Endothelial cell of umbilical vein (primary cell): Measurements from ENCODE around the gene WDR77. TPM values are rescaled to one million over a fixed set of nuclear protein-coding genes. Genes with fewer than 3 reads are reported as not detected.
A peak's percentile ranks its signal among the peaks of the same experiment; 100 is the strongest.

Experiments
- BruUV-seq: library from RNA; stranded (reverse); fragments of 400-500 nt; replicated peaks from 2 replicates; lab custom pipeline; 2021; lab: Mats Ljungman, UMichigan
- CTCF ChIA-PET: fragments of 300-600, 350-600 bp; sonication (Branson Sonifier 250); formaldehyde crosslinking; loops from one replicate; lab custom pipeline; 2021; ENCODE audit warnings: antibody characterized with exemption, inconsistent platforms; lab: Charles Lee
- POLR2A ChIA-PET: fragments of 300-600, 350-600 bp; sonication (Branson Sonifier 250); formaldehyde crosslinking; loops from one replicate; lab custom pipeline; 2021; ENCODE audit warnings: antibody characterized with exemption, inconsistent platforms; lab: Charles Lee
- DNase-seq: peaks from one replicate; pipeline ENCODE4 v3.0.0-alpha.2; 2011; ENCODE audit warnings: low read depth, low spot score
- FAIRE-seq: peaks from 2 replicates; lab custom pipeline; 2011; peaks lifted over from hg19 to GRCh38; lab: Jason Lieb, UNC
- H2AFZ ChIP-seq: 2 replicates; pipeline ENCODE4 v1.6.0; 2012; ENCODE audit warnings: low read depth, low read length, control low read depth, inconsistent platforms
- H3K27ac ChIP-seq: 2 replicates; pipeline ENCODE4 v1.5.1; 2011; ENCODE audit warnings: low read depth, mild to moderate bottlenecking, control low read depth, low read length, moderate library complexity; ENCODE audit not compliant: insufficient read depth
- H3K27me3 ChIP-seq, 2 experiments: 2 replicates each; pipeline versions ENCODE4 v1.6.0 to v1.6.1; 2011; ENCODE audit warnings: low read length in 2 of 2, mixed read lengths in 1 of 2; ENCODE audit not compliant: control insufficient read depth in 2 of 2, insufficient read depth in 2 of 2
- H3K36me3 ChIP-seq, 2 experiments: 2 replicates in 1 of 2; 3 replicates in 1 of 2; pipeline ENCODE4 v1.5.1; 2011; ENCODE audit warnings: low read length in 2 of 2, mild to moderate bottlenecking in 1 of 2, moderate library complexity in 1 of 2; ENCODE audit not compliant: control insufficient read depth in 2 of 2, insufficient read depth in 2 of 2; ENCODE audit errors: extremely low read depth in 1 of 2
- H3K4me1 ChIP-seq: 3 replicates; pipeline ENCODE4 v1.5.1; 2011; ENCODE audit warnings: mild to moderate bottlenecking, low read length; ENCODE audit not compliant: control insufficient read depth, insufficient read depth; ENCODE audit errors: extremely low read depth
- H3K4me2 ChIP-seq: 2 replicates; pipeline ENCODE4 v1.6.1; 2011; ENCODE audit warnings: low read length, control low read depth, mixed read lengths; ENCODE audit not compliant: insufficient read depth
- H3K4me3 ChIP-seq, 3 experiments: fragments of 200-600 bp in 1 of 3; sonication (generic), shearing (Covaris generic) in 1 of 3; replicated peaks in 1 of 3; 2 replicates each; pipeline ENCODE4 v1.5.1; 2011 to 2016; ENCODE audit warnings: control low read depth in 3 of 3, low read length in 3 of 3, mild to moderate bottlenecking in 2 of 3, inconsistent platforms in 1 of 3, low read depth in 1 of 3, moderate library complexity in 1 of 3; ENCODE audit not compliant: insufficient read depth in 1 of 3
- H3K79me2 ChIP-seq: 2 replicates; pipeline ENCODE4 v1.6.0; 2012; ENCODE audit warnings: low read length, inconsistent platforms; ENCODE audit not compliant: control insufficient read depth, insufficient read depth
- H3K9ac ChIP-seq: replicated peaks from 2 replicates; pipeline ENCODE3; 2011; ENCODE audit warnings: low read length, control low read depth; ENCODE audit not compliant: insufficient read depth; ENCODE audit errors: extremely low read depth
- H3K9me1 ChIP-seq: replicated peaks from 3 replicates; pipeline ENCODE4 v1.6.0; 2011; ENCODE audit warnings: mild to moderate bottlenecking, low read length; ENCODE audit not compliant: control insufficient read depth, insufficient read depth; ENCODE audit errors: extremely low read depth
- H3K9me3 ChIP-seq: replicated peaks from 2 replicates; pipeline ENCODE4 v1.5.1; 2012; ENCODE audit warnings: low read length, inconsistent platforms; ENCODE audit not compliant: control insufficient read depth, insufficient read depth
- H4K20me1 ChIP-seq: replicated peaks from 2 replicates; pipeline ENCODE3; 2011; ENCODE audit warnings: mild to moderate bottlenecking, low read length; ENCODE audit not compliant: control insufficient read depth, insufficient read depth; ENCODE audit errors: extremely low read depth
- EZH2 ChIP-seq: IDR thresholded peaks from 2 replicates; pipeline ENCODE4 v1.6.1; 2012; ENCODE audit warnings: borderline replicate concordance, low read depth, mild to moderate bottlenecking, moderate library complexity, low read length, inconsistent platforms; ENCODE audit not compliant: severe bottlenecking
- FOS ChIP-seq: IDR thresholded peaks from 2 replicates; pipeline ENCODE4 v1.6.1; 2011; ENCODE audit warnings: mild to moderate bottlenecking, low read length, moderate library complexity, borderline replicate concordance; ENCODE audit not compliant: insufficient read depth
- GATA2 ChIP-seq: IDR thresholded peaks from 2 replicates; pipeline ENCODE4 v1.7.0; 2011; ENCODE audit warnings: low read depth, mild to moderate bottlenecking, moderate library complexity, mixed read lengths, low read length; ENCODE audit not compliant: insufficient read length, insufficient read depth
- JUN ChIP-seq: IDR thresholded peaks from 2 replicates; pipeline ENCODE4 v1.6.1; 2011; ENCODE audit warnings: borderline replicate concordance, low read depth; ENCODE audit not compliant: insufficient read length, insufficient read depth
- MYC ChIP-seq: IDR thresholded peaks from one replicate; pipeline ENCODE4 v1.6.1; 2011; ENCODE audit warnings: mild to moderate bottlenecking, low read depth, low read length
- POLR2A ChIP-seq: IDR thresholded peaks from 2 replicates; pipeline ENCODE4 v1.6.1; 2012; ENCODE audit warnings: low read depth, mild to moderate bottlenecking, control low read depth, low read length
- POLR2AphosphoS5 ChIP-seq: IDR thresholded peaks from 2 replicates; pipeline ENCODE4 v1.6.1; 2012; ENCODE audit warnings: low read depth, mild to moderate bottlenecking, control low read depth, low read length, moderate library complexity; ENCODE audit not compliant: insufficient read depth
- dilution Hi-C: fragments of 300-500 bp; cut with MboI; formaldehyde crosslinking; loops from one replicate; pipeline ENCODE4 v1.15.0; 2019; ENCODE audit warnings: low sequenced_read_pairs; ENCODE audit not compliant: extremely low pct_ligation_motif_present
- intact Hi-C: fragments of 100-400 bp; cut with micrococcal nuclease; formaldehyde crosslinking; loops from one replicate; pipeline ENCODE4 v1.10.0; 2022
- polyA plus RNA-seq, 4 experiments: library from polyadenylated mRNA; depleted of rRNA in 3 of 4; stranded (reverse) in 3 of 4; unstranded in 1 of 4; fragments of >200 nt; gene quantifications; 2 replicates each; pipeline versions ENCODE4 v1.2.1 to v1.2.3, GENCODE V29; 2011 to 2012; ENCODE audit warnings: missing spikeins in 1 of 4
- total RNA-seq: library from RNA; stranded (reverse); gene quantifications from 2 replicates; pipeline ENCODE4 v1.2.3, GENCODE V29; 2021
- TF ChIP-seq, protein P1 (sequence below): IDR thresholded peaks from 2 replicates; pipeline ENCODE4 v1.6.1; 2011; ENCODE audit not compliant: insufficient read depth, insufficient read length
- TF ChIP-seq, protein P2 (sequence below), 2 donors: IDR thresholded peaks; 1 replicate in 1 of 2; 2 replicates in 1 of 2; pipeline ENCODE4 v1.5.1; 2011; ENCODE audit warnings: low read length in 2 of 2, mild to moderate bottlenecking in 2 of 2, moderate library complexity in 2 of 2, control low read depth in 1 of 2, inconsistent platforms in 1 of 2, low read depth in 1 of 2; ENCODE audit not compliant: insufficient read depth in 1 of 2; ENCODE audit errors: extremely low read depth in 1 of 2

Gene WDR77
- total and polyA plus RNA-seq, 2 donors (not counting 3 experiments of a cell fraction or from before 2014, with no cell fraction given), result 41.3 to 116 TPM

DNA sequence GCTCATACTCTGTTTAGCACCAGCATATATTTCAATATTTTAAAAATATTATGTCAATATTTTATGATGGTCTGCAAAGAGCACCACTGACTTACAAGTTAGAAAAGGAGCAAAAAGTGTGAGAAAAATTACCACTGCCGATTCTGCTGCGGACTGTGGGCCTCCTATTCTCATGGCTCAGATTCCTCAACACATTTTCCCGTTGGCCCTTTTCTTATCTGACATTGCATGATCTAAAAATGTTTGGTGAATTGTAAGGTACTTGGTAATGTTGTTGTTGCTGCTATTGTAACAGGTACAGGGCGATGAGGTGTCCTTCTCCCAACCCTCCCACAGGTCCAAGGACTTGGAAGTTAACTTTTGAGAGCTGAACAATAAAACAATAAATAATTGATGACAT lies 25.5 kb upstream of the WDR77 start:
- no peaks in the 10 kb centered on the region for H4K20me1 ChIP-seq
- H3K4me3 ChIP-seq, result no peak overlapping the region
- H3K27ac ChIP-seq, result no peak overlapping the region
- no peak overlapping the region for H3K9ac ChIP-seq
- TF ChIP-seq MYC, result no peak
- TF ChIP-seq POLR2AphosphoS5, result no peak
- TF ChIP-seq, protein P1, sequence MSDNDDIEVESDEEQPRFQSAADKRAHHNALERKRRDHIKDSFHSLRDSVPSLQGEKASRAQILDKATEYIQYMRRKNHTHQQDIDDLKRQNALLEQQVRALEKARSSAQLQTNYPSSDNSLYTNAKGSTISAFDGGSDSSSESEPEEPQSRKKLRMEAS, result no peak
- H2AFZ ChIP-seq, result peak overlapping the region; percentile 27
- dilution Hi-C loops, result no loop called here
- H3K36me3 ChIP-seq, result no peaks in the 10 kb centered on the region
- peak overlapping the region; percentile 93 for H3K4me2 ChIP-seq
- ChIA-PET POLR2A (interaction anchor here (0.7 kb wide), 1 partner anchor 244 kb away, joined by 4 read pairs; no protein-coding TSS in a partner anchor), CTCF (interaction anchor here (1.0 to 4.1 kb wide), 6 partner anchors 13 to 339 kb away, joined by 3 to 15 read pairs (median 5); no protein-coding TSS in a partner anchor)
- H3K27me3 ChIP-seq, result no peaks in the 10 kb centered on the region
- intact Hi-C loops, result no loop called here
- no peaks in the 10 kb centered on the region for H3K9me1 ChIP-seq
- H3K9me3 ChIP-seq, result no peaks in the 10 kb centered on the region
- H3K4me1 ChIP-seq, result peaks cover 13% of the 10 kb centered on the region
- DNase-seq (no peak), FAIRE-seq (no peak)
- BruUV-seq, result no TSS peak
- H3K79me2 ChIP-seq, result no peaks in the 10 kb centered on the region

DNA sequence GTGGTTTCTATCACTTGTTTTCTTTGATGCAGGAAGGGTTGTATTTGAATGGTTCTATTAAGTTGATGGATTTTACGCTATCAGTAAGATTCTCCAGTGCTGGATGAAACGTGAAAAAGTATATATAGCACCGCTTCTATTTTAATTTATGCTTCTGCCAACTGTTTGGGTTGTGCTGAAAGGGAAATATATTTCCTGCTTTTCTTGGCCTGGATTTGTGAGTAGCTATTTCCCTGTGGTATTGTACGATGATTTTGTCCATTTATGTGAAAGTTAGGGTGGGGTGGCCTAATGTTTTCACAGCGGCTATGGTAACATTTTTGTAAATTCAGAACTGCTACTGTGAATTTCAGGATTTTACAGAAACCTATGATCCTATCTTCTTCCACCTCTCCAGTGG lies 25.1 kb upstream of the WDR77 start:
- peak overlapping the region; percentile 56 for H3K9ac ChIP-seq
- dilution Hi-C loops (no loop called here), intact Hi-C loops (no loop called here)
- ChIA-PET CTCF (interaction anchor here (1.0 to 4.1 kb wide), 6 partner anchors 12 to 340 kb away, joined by 3 to 15 read pairs (median 5); no protein-coding TSS in a partner anchor), POLR2A (no interaction called here)
- no peaks in the 10 kb centered on the region for H3K9me3 ChIP-seq
- BruUV-seq, result no TSS peak
- H3K79me2 ChIP-seq, result no peaks in the 10 kb centered on the region
- DNase-seq (peak; percentile 74), FAIRE-seq (peak; percentile 70)
- no peaks in the 10 kb centered on the region for H3K27me3 ChIP-seq
- no peak overlapping the region for H3K27ac ChIP-seq
- H3K4me2 ChIP-seq, result peak overlapping the region; percentile 93
- H3K4me1 ChIP-seq, result peaks cover 13% of the 10 kb centered on the region
- no peaks in the 10 kb centered on the region for H3K36me3 ChIP-seq
- no peaks in the 10 kb centered on the region for H3K9me1 ChIP-seq
- H2AFZ ChIP-seq, result peak overlapping the region; percentile 81
- TF ChIP-seq POLR2A (no peak), POLR2AphosphoS5 (no peak), GATA2 (no peak), EZH2 (no peak), FOS (no peak), MYC (no peak), JUN (no peak)
- TF ChIP-seq, protein P1, result no peak
- TF ChIP-seq, protein P2, sequence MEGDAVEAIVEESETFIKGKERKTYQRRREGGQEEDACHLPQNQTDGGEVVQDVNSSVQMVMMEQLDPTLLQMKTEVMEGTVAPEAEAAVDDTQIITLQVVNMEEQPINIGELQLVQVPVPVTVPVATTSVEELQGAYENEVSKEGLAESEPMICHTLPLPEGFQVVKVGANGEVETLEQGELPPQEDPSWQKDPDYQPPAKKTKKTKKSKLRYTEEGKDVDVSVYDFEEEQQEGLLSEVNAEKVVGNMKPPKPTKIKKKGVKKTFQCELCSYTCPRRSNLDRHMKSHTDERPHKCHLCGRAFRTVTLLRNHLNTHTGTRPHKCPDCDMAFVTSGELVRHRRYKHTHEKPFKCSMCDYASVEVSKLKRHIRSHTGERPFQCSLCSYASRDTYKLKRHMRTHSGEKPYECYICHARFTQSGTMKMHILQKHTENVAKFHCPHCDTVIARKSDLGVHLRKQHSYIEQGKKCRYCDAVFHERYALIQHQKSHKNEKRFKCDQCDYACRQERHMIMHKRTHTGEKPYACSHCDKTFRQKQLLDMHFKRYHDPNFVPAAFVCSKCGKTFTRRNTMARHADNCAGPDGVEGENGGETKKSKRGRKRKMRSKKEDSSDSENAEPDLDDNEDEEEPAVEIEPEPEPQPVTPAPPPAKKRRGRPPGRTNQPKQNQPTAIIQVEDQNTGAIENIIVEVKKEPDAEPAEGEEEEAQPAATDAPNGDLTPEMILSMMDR (IDR thresholded peaks at IDR 0.05; ENCODE audit: extremely low read depth in 1 of 2, insufficient read depth in 1 of 2, low read depth in 1 of 2, low read length in 2 of 2), result no peak
- peak overlapping the region in 2 of 3 experiments; percentile 9 to 53 for H3K4me3 ChIP-seq
- no peaks in the 10 kb centered on the region for H4K20me1 ChIP-seq
